IMR-90 (cell line): Measurements from ENCODE around the gene SF3B5. TPM values are rescaled to one million over a fixed set of nuclear protein-coding genes. Genes with fewer than 3 reads are reported as not detected.

Experiments
- ATAC-seq: fragments of 200-7000 bp; cut with Tn5 transposase; 2 replicates; pipeline ENCODE4 v1.9.1; 2020; ENCODE audit warnings: low read depth, mild to moderate bottlenecking, moderate library complexity
- BruUV-seq: library from RNA; stranded (reverse); fragments of 400-500 nt; replicated peaks from 2 replicates; lab custom pipeline; 2021; lab: Mats Ljungman, UMichigan
- CTCF ChIA-PET: fragments of 300-600 bp; formaldehyde crosslinking; extraction: SDS; loops from one replicate; lab custom pipeline; 2021; ENCODE audit warnings: antibody characterized with exemption; lab: Yijun Ruan, JAX
- POLR2A ChIA-PET: fragments of 300-600 bp; sonication (Branson Sonifier 250); formaldehyde crosslinking; loops from one replicate; lab custom pipeline; 2022; ENCODE audit warnings: antibody characterized with exemption; ENCODE audit not compliant: unreplicated experiment; lab: Charles Lee
- DNase-seq: peaks from one replicate; pipeline ENCODE4 v3.0.0; 2013
- H2AFZ ChIP-seq: replicated peaks from 2 replicates; pipeline ENCODE3; 2013; ENCODE audit warnings: low read length, mild to moderate bottlenecking; ENCODE audit not compliant: poor library complexity
- H2AK5ac ChIP-seq: 2 replicates; pipeline ENCODE4 v1.6.1; 2013; ENCODE audit warnings: low read depth, low read length, inconsistent platforms
- H2AK9ac ChIP-seq: replicated peaks from 2 replicates; pipeline ENCODE3; 2013; ENCODE audit warnings: mild to moderate bottlenecking, low read depth, low read length, moderate library complexity; ENCODE audit not compliant: poor library complexity
- H2BK120ac ChIP-seq: 2 replicates; pipeline ENCODE4 v1.6.1; 2013; ENCODE audit warnings: low read depth, low read length, inconsistent platforms
- H2BK15ac ChIP-seq: 3 replicates; pipeline ENCODE4 v1.6.1; 2013; ENCODE audit warnings: low read depth, low read length, inconsistent platforms
- H2BK20ac ChIP-seq: 2 replicates; pipeline ENCODE4 v1.6.1; 2013; ENCODE audit warnings: low read depth, mild to moderate bottlenecking, inconsistent platforms, low read length, moderate library complexity
- H2BK5ac ChIP-seq: 2 replicates; pipeline ENCODE4 v1.6.1; 2013; ENCODE audit warnings: mild to moderate bottlenecking, low read depth, low read length, inconsistent platforms; ENCODE audit not compliant: poor library complexity, severe bottlenecking
- H3K14ac ChIP-seq: replicated peaks from 2 replicates; pipeline ENCODE4 v1.6.1; 2013; ENCODE audit warnings: low read depth, low read length, inconsistent platforms
- H3K18ac ChIP-seq: 2 replicates; pipeline ENCODE4 v1.6.1; 2013; ENCODE audit warnings: low read depth, low read length, control low read depth
- H3K23ac ChIP-seq: 2 replicates; pipeline ENCODE4 v1.6.1; 2013; ENCODE audit warnings: low read depth, low read length, inconsistent platforms
- H3K27ac ChIP-seq: 2 replicates; pipeline ENCODE4 v1.5.1; 2013; ENCODE audit warnings: mild to moderate bottlenecking, control low read depth, low read length; ENCODE audit not compliant: insufficient read depth
- H3K27me3 ChIP-seq: 2 replicates; pipeline ENCODE4 v1.6.1; 2013; ENCODE audit warnings: low read length; ENCODE audit not compliant: control insufficient read depth, insufficient read depth
- H3K36me3 ChIP-seq: 2 replicates; pipeline ENCODE4 v1.6.1; 2013; ENCODE audit warnings: low read length, mixed read lengths; ENCODE audit not compliant: control insufficient read depth, insufficient read depth
- H3K4ac ChIP-seq: 2 replicates; pipeline ENCODE4 v1.6.1; 2013; ENCODE audit warnings: low read depth, low read length, inconsistent platforms
- H3K4me1 ChIP-seq: 2 replicates; pipeline ENCODE4 v1.6.1; 2013; ENCODE audit warnings: low read length, mixed read lengths; ENCODE audit not compliant: control insufficient read depth, insufficient read depth
- H3K4me2 ChIP-seq: 2 replicates; pipeline ENCODE4 v1.6.1; 2013; ENCODE audit warnings: low read depth, mild to moderate bottlenecking, control low read depth, low read length, moderate library complexity
- H3K4me3 ChIP-seq: 2 replicates; pipeline ENCODE4 v1.5.1; 2013; ENCODE audit warnings: low read depth, mild to moderate bottlenecking, control low read depth, low read length, moderate library complexity; ENCODE audit not compliant: insufficient read depth
- H3K56ac ChIP-seq: 2 replicates; pipeline ENCODE4 v1.6.1; 2013; ENCODE audit warnings: low read length, inconsistent platforms; ENCODE audit not compliant: insufficient read depth; ENCODE audit errors: extremely low read depth
- H3K79me1 ChIP-seq, 2 experiments: 2 replicates each; pipeline ENCODE4 v1.6.1; 2013; ENCODE audit warnings: low read length in 2 of 2, inconsistent platforms in 1 of 2, low read depth in 1 of 2
- H3K9ac ChIP-seq: 2 replicates; pipeline ENCODE4 v1.6.1; 2013; ENCODE audit warnings: low read depth, low read length, control low read depth
- H3K9me1 ChIP-seq: 2 replicates; pipeline ENCODE4 v1.6.1; 2013; ENCODE audit warnings: low read length, inconsistent platforms; ENCODE audit not compliant: insufficient read depth
- H3K9me3 ChIP-seq: 2 replicates; pipeline ENCODE4 v1.6.1; 2013; ENCODE audit warnings: low read length; ENCODE audit not compliant: control insufficient read depth, insufficient read depth
- H4K20me1 ChIP-seq: 2 replicates; pipeline ENCODE4 v1.6.1; 2013; ENCODE audit warnings: low read length, inconsistent platforms; ENCODE audit not compliant: insufficient read depth
- H4K5ac ChIP-seq: 2 replicates; pipeline ENCODE4 v1.6.1; 2013; ENCODE audit warnings: mild to moderate bottlenecking, low read depth, low read length, control low read depth
- H4K8ac ChIP-seq, 2 experiments: 2 replicates each; pipeline ENCODE4 v1.6.1; 2013; ENCODE audit warnings: low read depth in 2 of 2, low read length in 2 of 2, control low read depth in 1 of 2, inconsistent platforms in 1 of 2
- H4K91ac ChIP-seq: 2 replicates; pipeline ENCODE4 v1.6.1; 2013; ENCODE audit warnings: low read depth, low read length, inconsistent platforms; ENCODE audit not compliant: insufficient read depth
- ELK1 ChIP-seq: fragments of 150-350 bp; IDR thresholded peaks from 2 replicates; pipeline ENCODE4 v1.6.1; 2016; ENCODE audit warnings: low read depth, mild to moderate bottlenecking, low read length, moderate library complexity, borderline replicate concordance
- FOS ChIP-seq: fragments of 150-350 bp; IDR thresholded peaks from 2 replicates; pipeline ENCODE4 v1.6.1; 2016; ENCODE audit warnings: low read depth, low read length
- MAFK ChIP-seq: IDR thresholded peaks from 2 replicates; pipeline ENCODE4 v1.6.1; 2012; ENCODE audit warnings: low read depth, low read length, improper control_type of control experiment
- MXI1 ChIP-seq: IDR thresholded peaks from 2 replicates; pipeline ENCODE4 v1.6.1; 2012; ENCODE audit warnings: low read depth, mild to moderate bottlenecking, low read length, moderate library complexity, borderline replicate concordance
- NFE2L2 ChIP-seq: fragments of 150-350 bp; IDR thresholded peaks from 2 replicates; pipeline ENCODE4 v1.6.1; 2016; ENCODE audit warnings: low read depth, mild to moderate bottlenecking, low read length
- POLR2A ChIP-seq: IDR thresholded peaks from 2 replicates; pipeline ENCODE4 v1.6.1; 2012; ENCODE audit warnings: mild to moderate bottlenecking, low read depth, low read length
- RFX5 ChIP-seq: IDR thresholded peaks from 2 replicates; pipeline ENCODE4 v1.8.0; 2012; ENCODE audit warnings: low read depth, mild to moderate bottlenecking, low read length, moderate library complexity
- SMC3 ChIP-seq: fragments of 150-350 bp; IDR thresholded peaks from 2 replicates; pipeline ENCODE4 v1.6.1; 2016; ENCODE audit warnings: low read depth, mild to moderate bottlenecking, antibody characterized with exemption, low read length, moderate library complexity
- WGBS, 2 experiments: methylation state at CpG; one replicate each; pipeline versions ENCODE4 v1.1.5 to v1.1.7; 2013; ENCODE audit warnings: missing lambda C conversion rate in 2 of 2; ENCODE audit not compliant: insufficient read length in 1 of 2; ENCODE audit errors: extremely low coverage in 2 of 2; 5-methylcytosine and 5-hydroxymethylcytosine counted together
- dilution Hi-C: fragments of 300-500 bp; cut with HindIII; formaldehyde crosslinking; loops from one replicate; pipeline ENCODE4 v1.14.3; 2018; ENCODE audit warnings: low sequenced_read_pairs; ENCODE audit not compliant: unreplicated experiment
- in situ Hi-C: fragments of 300-500 bp; cut with MboI; formaldehyde crosslinking; loops from 3 replicates; pipeline ENCODE4 v1.14.3; 2019; ENCODE audit warnings: low sequenced_read_pairs, inconsistent platforms, mixed read lengths
- intact Hi-C: fragments of 100-400 bp; cut with micrococcal nuclease; formaldehyde crosslinking; loops from 2 replicates; pipeline ENCODE4 v1.10.0; 2022
- polyA plus RNA-seq, 3 experiments: library from polyadenylated mRNA; depleted of rRNA; stranded (reverse); fragments of >200 nt; gene quantifications; 2 replicates each; pipeline ENCODE4 v1.2.3, GENCODE V29; 2012; ENCODE audit warnings: low replicate concordance in 1 of 3
- total RNA-seq: library from RNA; depleted of rRNA; stranded (reverse); fragments of >200 nt; gene quantifications from 2 replicates; pipeline ENCODE4 v1.2.3, GENCODE V29; 2012

Gene SF3B5
- total and polyA plus RNA-seq, 2 of the 4 experiments (the other 2 are of a cell fraction), result 227 to 333 TPM

- H2AK5ac ChIP-seq, result no peak overlapping the region
- no peak overlapping the region for H3K56ac ChIP-seq
- 0 out of 2 replicates have a peak, but pooled peaks cover 4% of the 10 kb centered on the region for H3K9me1 ChIP-seq
- no peaks in the 10 kb centered on the region for H3K36me3 ChIP-seq
- H3K4me1 ChIP-seq, result peaks cover 3% of the 10 kb centered on the region; the same call in 1 of the 2 replicates
- TF ChIP-seq MXI1, result no peak
- no peak for TF ChIP-seq MAFK
- no peak for TF ChIP-seq POLR2A
- no peak for TF ChIP-seq RFX5
- no peak for TF ChIP-seq NFE2L2
- no peak for TF ChIP-seq SMC3
- no peak for TF ChIP-seq FOS
- no peak for TF ChIP-seq ELK1
- no peak overlapping the region for H3K14ac ChIP-seq
- no peak overlapping the region for H2AK9ac ChIP-seq
- no peaks in the 10 kb centered on the region for H3K9me3 ChIP-seq
- peaks cover 66% of the 10 kb centered on the region for H3K27me3 ChIP-seq
- H3K4ac ChIP-seq, result no peak overlapping the region
- H4K91ac ChIP-seq, result no peak overlapping the region
- no peaks in the 10 kb centered on the region for H3K79me1 ChIP-seq
- no peak for DNase-seq
- H2BK5ac ChIP-seq, result no peak overlapping the region
- ChIA-PET CTCF (interaction anchor here (0.7 kb wide), 1 partner anchor 568 kb away, joined by 3 read pairs; no protein-coding TSS in a partner anchor), POLR2A (no interaction called here)
- H2BK20ac ChIP-seq, result no peak overlapping the region
- no peak overlapping the region for H4K8ac ChIP-seq
- H3K4me2 ChIP-seq, result peak overlapping the region; percentile 89
- ATAC-seq, result peak; percentile 55
- 0 out of 2 replicates have a peak overlapping the region, but pooled peaks have one; percentile 54 for H3K23ac ChIP-seq
- BruUV-seq, result no TSS peak
- no peak overlapping the region for H4K5ac ChIP-seq
- H2AFZ ChIP-seq, result peak overlapping the region; percentile 86
- dilution Hi-C loops (no loop called here), intact Hi-C loops (no loop called here), in situ Hi-C loops (no loop called here)
- H3K9ac ChIP-seq, result no peak overlapping the region
- no CpG with 5 or more reads among the region's 57 CpGs for WGBS, 2 experiments
- no peak overlapping the region for H2BK120ac ChIP-seq
- H3K18ac ChIP-seq, result no peak overlapping the region
- H3K27ac ChIP-seq, result no peak overlapping the region
- H2BK15ac ChIP-seq, result no peak overlapping the region
- peak overlapping the region; percentile 50 for H3K4me3 ChIP-seq
- H4K20me1 ChIP-seq, result no peaks in the 10 kb centered on the region
Observed at GRCh38 chr6:144064402-144065212, 30.8 kb downstream of the SF3B5 start.
